Measurements from ENCODE around the gene CDK14.

The CDK14 gene

DNA sequence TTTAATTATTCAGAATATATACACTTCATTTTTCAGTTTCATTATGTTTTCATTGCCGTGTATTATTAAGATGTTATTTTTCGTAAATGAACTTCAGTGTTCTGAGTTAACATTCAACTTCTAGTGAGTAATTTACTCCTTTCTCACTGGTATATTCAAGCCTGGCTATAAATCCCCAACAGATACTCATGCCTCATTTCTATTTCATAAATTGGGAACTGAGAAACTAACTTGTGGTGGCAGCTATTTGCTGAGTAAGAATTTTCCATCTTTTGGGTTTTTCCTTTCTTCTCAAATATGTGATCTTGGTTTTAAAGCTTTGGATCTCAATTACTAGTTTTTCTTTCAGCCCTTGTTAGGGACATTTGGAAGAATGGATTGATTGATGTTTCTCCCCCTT, 281.1 kb downstream of the CDK14 start:
- no peaks in the 10 kb centered on the region for H3K9me3 ChIP-seq (ENCODE audit: control insufficient read depth, insufficient read depth, low read length)
- no peaks in the 10 kb centered on the region for H3K36me3 ChIP-seq (ENCODE audit: control insufficient read depth, insufficient read depth, low read length)
- DNase-seq (ENCODE audit: low read depth, low spot score) = no peak
- H3K27me3 ChIP-seq (ENCODE audit: control insufficient read depth, insufficient read depth, low read length) = no peaks in the 10 kb centered on the region
- no peaks in the 10 kb centered on the region for H3K4me1 ChIP-seq (ENCODE audit: control insufficient read depth, insufficient read depth, low read length)
- H3K27ac ChIP-seq (ENCODE audit: low read length) = no peak overlapping the region
- H3K4me3 ChIP-seq (ENCODE audit: low read length) = no peak overlapping the region
- no CpG with 5 or more reads among the region's 2 CpGs for WGBS (ENCODE audit: insufficient coverage, insufficient read length)

DNA sequence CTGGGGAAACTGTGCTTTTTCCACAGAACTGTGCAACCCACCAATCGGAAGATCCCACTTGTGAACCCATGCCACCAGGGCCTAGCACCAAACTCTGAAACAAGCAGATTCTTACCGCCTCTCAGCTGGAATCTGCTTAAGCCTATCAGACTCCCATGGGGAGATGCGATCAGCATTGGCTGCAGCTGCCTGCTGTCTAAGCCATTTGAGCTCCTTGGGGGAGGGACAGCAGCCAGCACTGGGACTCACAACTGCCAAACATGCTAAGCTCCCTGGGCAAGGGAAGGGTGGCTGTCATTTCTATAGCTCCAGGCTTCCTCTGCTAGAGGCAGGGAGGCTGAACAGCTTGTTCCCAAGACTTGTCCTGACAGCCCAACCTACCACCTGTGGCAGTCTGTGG, 283.8 kb downstream of the CDK14 start:
- no peaks in the 10 kb centered on the region for H3K27me3 ChIP-seq (ENCODE audit: control insufficient read depth, insufficient read depth, low read length)
- H3K9me3 ChIP-seq (ENCODE audit: control insufficient read depth, insufficient read depth, low read length) = no peaks in the 10 kb centered on the region
- no peak overlapping the region for H3K27ac ChIP-seq (ENCODE audit: low read length)
- DNase-seq (ENCODE audit: low read depth, low spot score) = no peak
- no peaks in the 10 kb centered on the region for H3K4me1 ChIP-seq (ENCODE audit: control insufficient read depth, insufficient read depth, low read length)
- no peaks in the 10 kb centered on the region for H3K36me3 ChIP-seq (ENCODE audit: control insufficient read depth, insufficient read depth, low read length)
- no CpG with 5 or more reads among the region's 3 CpGs for WGBS (ENCODE audit: insufficient coverage, insufficient read length)
- no peak overlapping the region for H3K4me3 ChIP-seq (ENCODE audit: low read length)

GRCh38 chr7:90886416-90886815, 290.3 kb downstream of the CDK14 start:
- Histone ChIP-seq H3K27ac (ENCODE audit: low read length) (no peak overlapping the region), H3K4me3 (ENCODE audit: low read length) (no peak overlapping the region), H3K4me1 (ENCODE audit: control insufficient read depth, insufficient read depth, low read length) (no peaks in the 10 kb centered on the region), H3K36me3 (ENCODE audit: control insufficient read depth, insufficient read depth, low read length) (no peaks in the 10 kb centered on the region), H3K27me3 (ENCODE audit: control insufficient read depth, insufficient read depth, low read length) (no peaks in the 10 kb centered on the region), H3K9me3 (ENCODE audit: control insufficient read depth, insufficient read depth, low read length) (no peaks in the 10 kb centered on the region)
- DNase-seq (ENCODE audit: low read depth, low spot score) = no peak
- no CpG with 5 or more reads among the region's 2 CpGs for WGBS (ENCODE audit: insufficient coverage, insufficient read length)

GRCh38 chr7:90889210-90889609, 293.1 kb downstream of the CDK14 start:
- WGBS (ENCODE audit: insufficient coverage, insufficient read length) = no CpG with 5 or more reads among the region's 2 CpGs
- no peaks in the 10 kb centered on the region for H3K36me3 ChIP-seq (ENCODE audit: control insufficient read depth, insufficient read depth, low read length)
- no peaks in the 10 kb centered on the region for H3K27me3 ChIP-seq (ENCODE audit: control insufficient read depth, insufficient read depth, low read length)
- no peaks in the 10 kb centered on the region for H3K9me3 ChIP-seq (ENCODE audit: control insufficient read depth, insufficient read depth, low read length)
- H3K4me3 ChIP-seq (ENCODE audit: low read length) = no peak overlapping the region
- H3K27ac ChIP-seq (ENCODE audit: low read length) = no peak overlapping the region
- DNase-seq (ENCODE audit: low read depth, low spot score) = no peak
- no peaks in the 10 kb centered on the region for H3K4me1 ChIP-seq (ENCODE audit: control insufficient read depth, insufficient read depth, low read length)

GRCh38 chr7:90889644-90890043, 293.5 kb downstream of the CDK14 start:
- WGBS (ENCODE audit: insufficient coverage, insufficient read length) = no CpG with 5 or more reads among the region's 1 CpG
- Histone ChIP-seq H3K4me3 (ENCODE audit: low read length) (no peak overlapping the region), H3K9me3 (ENCODE audit: control insufficient read depth, insufficient read depth, low read length) (no peaks in the 10 kb centered on the region), H3K4me1 (ENCODE audit: control insufficient read depth, insufficient read depth, low read length) (no peaks in the 10 kb centered on the region), H3K27ac (ENCODE audit: low read length) (no peak overlapping the region), H3K27me3 (ENCODE audit: control insufficient read depth, insufficient read depth, low read length) (no peaks in the 10 kb centered on the region), H3K36me3 (ENCODE audit: control insufficient read depth, insufficient read depth, low read length) (no peaks in the 10 kb centered on the region)
- DNase-seq (ENCODE audit: low read depth, low spot score) = no peak

GRCh38 chr7:90891529-90891928, 295.4 kb downstream of the CDK14 start:
- H3K27ac ChIP-seq (ENCODE audit: low read length) = no peak overlapping the region
- no peak overlapping the region for H3K4me3 ChIP-seq (ENCODE audit: low read length)
- H3K9me3 ChIP-seq (ENCODE audit: control insufficient read depth, insufficient read depth, low read length) = no peaks in the 10 kb centered on the region
- no peaks in the 10 kb centered on the region for H3K27me3 ChIP-seq (ENCODE audit: control insufficient read depth, insufficient read depth, low read length)
- H3K4me1 ChIP-seq (ENCODE audit: control insufficient read depth, insufficient read depth, low read length) = no peaks in the 10 kb centered on the region
- no CpG with 5 or more reads among the region's 1 CpG for WGBS (ENCODE audit: insufficient coverage, insufficient read length)
- DNase-seq (ENCODE audit: low read depth, low spot score) = no peak
- no peaks in the 10 kb centered on the region for H3K36me3 ChIP-seq (ENCODE audit: control insufficient read depth, insufficient read depth, low read length)

DNA sequence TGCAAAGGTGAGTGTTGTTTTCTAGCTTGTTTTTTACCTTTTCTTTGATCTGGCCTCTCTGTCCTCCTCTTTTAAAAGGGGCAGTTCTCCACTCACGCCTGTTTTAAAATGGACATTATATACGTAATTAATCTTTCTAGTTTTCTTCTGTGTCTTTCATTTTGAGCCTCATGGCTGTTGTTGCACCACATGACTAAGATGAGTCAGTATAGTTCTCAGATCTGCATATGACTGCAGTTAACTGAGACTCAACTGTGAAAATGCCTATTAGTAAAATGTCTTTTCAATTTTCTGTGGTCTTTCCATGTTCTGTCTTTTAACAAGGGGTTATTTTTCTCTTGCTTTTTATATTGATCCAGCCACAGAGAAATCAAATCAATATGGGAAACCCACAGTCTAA, 296.1 kb downstream of the CDK14 start:
- Histone ChIP-seq H3K27me3 (ENCODE audit: control insufficient read depth, insufficient read depth, low read length) (no peaks in the 10 kb centered on the region), H3K4me3 (ENCODE audit: low read length) (no peak overlapping the region), H3K4me1 (ENCODE audit: control insufficient read depth, insufficient read depth, low read length) (no peaks in the 10 kb centered on the region), H3K9me3 (ENCODE audit: control insufficient read depth, insufficient read depth, low read length) (no peaks in the 10 kb centered on the region), H3K27ac (ENCODE audit: low read length) (no peak overlapping the region), H3K36me3 (ENCODE audit: control insufficient read depth, insufficient read depth, low read length) (no peaks in the 10 kb centered on the region)
- no CpG with 5 or more reads among the region's 2 CpGs for WGBS (ENCODE audit: insufficient coverage, insufficient read length)
- DNase-seq (ENCODE audit: low read depth, low spot score) = no peak

- no peaks in the 10 kb centered on the region for H3K9me3 ChIP-seq (ENCODE audit: control insufficient read depth, insufficient read depth, low read length)
- no peaks in the 10 kb centered on the region for H3K27me3 ChIP-seq (ENCODE audit: control insufficient read depth, insufficient read depth, low read length)
- H3K36me3 ChIP-seq (ENCODE audit: control insufficient read depth, insufficient read depth, low read length) = no peaks in the 10 kb centered on the region
- no peak overlapping the region for H3K27ac ChIP-seq (ENCODE audit: low read length)
- no peaks in the 10 kb centered on the region for H3K4me1 ChIP-seq (ENCODE audit: control insufficient read depth, insufficient read depth, low read length)
- WGBS (ENCODE audit: insufficient coverage, insufficient read length) = no CpG with 5 or more reads among the region's 3 CpGs
- DNase-seq (ENCODE audit: low read depth, low spot score) = no peak
- no peak overlapping the region for H3K4me3 ChIP-seq (ENCODE audit: low read length)
Measured at GRCh38 chr7:90894122-90894521, 298.0 kb downstream of the CDK14 start.

GRCh38 chr7:90896458-90896857, 300.3 kb downstream of the CDK14 start:
- DNase-seq (ENCODE audit: low read depth, low spot score) = no peak
- no peak overlapping the region for H3K27ac ChIP-seq (ENCODE audit: low read length)
- H3K4me1 ChIP-seq (ENCODE audit: control insufficient read depth, insufficient read depth, low read length) = no peaks in the 10 kb centered on the region
- no peak overlapping the region for H3K4me3 ChIP-seq (ENCODE audit: low read length)
- H3K36me3 ChIP-seq (ENCODE audit: control insufficient read depth, insufficient read depth, low read length) = no peaks in the 10 kb centered on the region
- H3K9me3 ChIP-seq (ENCODE audit: control insufficient read depth, insufficient read depth, low read length) = no peaks in the 10 kb centered on the region
- WGBS (ENCODE audit: insufficient coverage, insufficient read length) = no CpG with 5 or more reads among the region's 1 CpG
- H3K27me3 ChIP-seq (ENCODE audit: control insufficient read depth, insufficient read depth, low read length) = no peaks in the 10 kb centered on the region

DNA sequence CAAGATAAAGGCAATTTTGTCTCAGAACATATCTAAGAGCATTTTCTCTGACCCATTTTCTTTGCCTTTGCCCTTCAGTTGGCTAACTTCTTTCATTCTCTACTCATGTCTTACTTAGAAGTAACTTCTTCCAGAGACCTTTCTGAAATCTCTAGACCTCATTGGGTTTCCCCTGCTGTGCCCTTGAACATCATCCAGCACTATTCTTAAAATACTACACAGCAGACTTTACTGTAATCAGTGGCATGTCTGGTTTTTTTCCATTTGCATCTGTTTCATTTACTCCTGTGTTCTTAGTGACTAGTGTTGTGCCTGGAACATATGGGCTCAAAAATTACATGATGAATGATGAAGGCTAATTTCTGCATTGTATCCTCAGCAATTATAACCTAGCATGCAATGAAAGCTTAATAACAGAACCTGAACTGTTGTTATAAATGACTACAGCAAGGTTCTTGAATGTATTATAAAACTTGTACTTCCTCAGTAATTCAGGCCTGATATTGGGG, 301.9 kb downstream of the CDK14 start:
- Histone ChIP-seq H3K9me3 (ENCODE audit: control insufficient read depth, insufficient read depth, low read length) (no peaks in the 10 kb centered on the region), H3K4me3 (ENCODE audit: low read length) (no peak overlapping the region), H3K27me3 (ENCODE audit: control insufficient read depth, insufficient read depth, low read length) (no peaks in the 10 kb centered on the region), H3K4me1 (ENCODE audit: control insufficient read depth, insufficient read depth, low read length) (no peaks in the 10 kb centered on the region), H3K27ac (ENCODE audit: low read length) (no peak overlapping the region), H3K36me3 (ENCODE audit: control insufficient read depth, insufficient read depth, low read length) (no peaks in the 10 kb centered on the region)
- DNase-seq (ENCODE audit: low read depth, low spot score) = no peak

DNA sequence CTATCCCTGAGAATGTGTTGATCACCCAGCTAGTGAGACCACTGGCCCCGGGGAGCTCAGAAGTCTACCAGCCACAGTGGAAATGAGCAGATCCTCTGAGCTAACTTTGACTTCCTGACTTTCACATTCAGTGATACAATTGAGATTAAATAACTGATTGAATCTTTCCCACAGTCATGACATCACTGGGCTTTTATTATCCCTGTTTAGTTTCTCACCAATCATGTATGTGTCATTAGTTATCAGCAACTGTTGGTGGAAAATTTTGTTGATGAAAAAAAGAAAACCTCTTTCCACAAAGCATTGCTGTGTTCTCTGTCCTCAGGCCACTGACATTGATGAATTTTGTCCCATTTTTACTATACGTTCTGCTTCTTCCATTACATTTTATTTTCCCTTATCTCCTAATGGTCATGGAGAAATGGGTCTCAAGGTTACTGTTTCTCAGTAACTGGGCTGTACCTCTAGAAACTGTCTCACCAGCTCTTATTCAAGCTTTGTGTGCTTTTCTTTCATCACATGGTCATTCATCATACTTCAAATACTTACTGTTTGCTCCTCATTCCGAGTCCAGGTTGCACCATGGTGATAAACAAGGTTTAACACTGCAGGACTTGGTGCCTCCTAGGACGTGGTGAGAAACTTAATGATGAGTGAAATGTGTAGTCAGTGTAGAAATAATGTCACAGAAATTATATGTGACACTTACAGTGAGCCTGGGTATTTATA, 304.7 kb downstream of the CDK14 start:
- Histone ChIP-seq H3K4me3 (ENCODE audit: low read length) (no peak overlapping the region), H3K27ac (ENCODE audit: low read length) (no peak overlapping the region), H3K27me3 (ENCODE audit: control insufficient read depth, insufficient read depth, low read length) (no peaks in the 10 kb centered on the region), H3K9me3 (ENCODE audit: control insufficient read depth, insufficient read depth, low read length) (no peaks in the 10 kb centered on the region), H3K4me1 (ENCODE audit: control insufficient read depth, insufficient read depth, low read length) (peaks cover 3% of the 10 kb centered on the region; the same call in 1 of the 2 replicates), H3K36me3 (ENCODE audit: control insufficient read depth, insufficient read depth, low read length) (no peaks in the 10 kb centered on the region)
- WGBS (ENCODE audit: insufficient coverage, insufficient read length) = no CpG with 5 or more reads among the region's 4 CpGs
- no peak for DNase-seq (ENCODE audit: low read depth, low spot score)

All from iPS DF 6.9 (cell line).